Measurements from ENCODE around the gene DNAJB11.

- no peak for TF ChIP-seq EZH2 (IDR thresholded peaks at IDR 0.05; ENCODE audit: borderline replicate concordance, insufficient read depth, low read depth, low read length, poor library complexity, severe bottlenecking)
- no peak for TF ChIP-seq CTCF (IDR thresholded peaks at IDR 0.05)
These were observed 1.1 kb downstream of the DNAJB11 start for GRCh38 chr3:186571644-186572013.

Measured in B cell (primary cell).